Suppressor macrophage treated with lipopolysaccharide for 4 hours (primary cell): ENCODE results near the gene PIAS4.
"Not testable (repeated sequence)": the region's sequence is repeated elsewhere in the genome, so short reads cannot be mapped to it uniquely, and the experiment has no call there.

Experiments used
- DNase-seq: peaks from one replicate; pipeline ENCODE4 v3.0.0-alpha.2; 2020

PIAS4 gene, protein sequence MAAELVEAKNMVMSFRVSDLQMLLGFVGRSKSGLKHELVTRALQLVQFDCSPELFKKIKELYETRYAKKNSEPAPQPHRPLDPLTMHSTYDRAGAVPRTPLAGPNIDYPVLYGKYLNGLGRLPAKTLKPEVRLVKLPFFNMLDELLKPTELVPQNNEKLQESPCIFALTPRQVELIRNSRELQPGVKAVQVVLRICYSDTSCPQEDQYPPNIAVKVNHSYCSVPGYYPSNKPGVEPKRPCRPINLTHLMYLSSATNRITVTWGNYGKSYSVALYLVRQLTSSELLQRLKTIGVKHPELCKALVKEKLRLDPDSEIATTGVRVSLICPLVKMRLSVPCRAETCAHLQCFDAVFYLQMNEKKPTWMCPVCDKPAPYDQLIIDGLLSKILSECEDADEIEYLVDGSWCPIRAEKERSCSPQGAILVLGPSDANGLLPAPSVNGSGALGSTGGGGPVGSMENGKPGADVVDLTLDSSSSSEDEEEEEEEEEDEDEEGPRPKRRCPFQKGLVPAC

DNA sequence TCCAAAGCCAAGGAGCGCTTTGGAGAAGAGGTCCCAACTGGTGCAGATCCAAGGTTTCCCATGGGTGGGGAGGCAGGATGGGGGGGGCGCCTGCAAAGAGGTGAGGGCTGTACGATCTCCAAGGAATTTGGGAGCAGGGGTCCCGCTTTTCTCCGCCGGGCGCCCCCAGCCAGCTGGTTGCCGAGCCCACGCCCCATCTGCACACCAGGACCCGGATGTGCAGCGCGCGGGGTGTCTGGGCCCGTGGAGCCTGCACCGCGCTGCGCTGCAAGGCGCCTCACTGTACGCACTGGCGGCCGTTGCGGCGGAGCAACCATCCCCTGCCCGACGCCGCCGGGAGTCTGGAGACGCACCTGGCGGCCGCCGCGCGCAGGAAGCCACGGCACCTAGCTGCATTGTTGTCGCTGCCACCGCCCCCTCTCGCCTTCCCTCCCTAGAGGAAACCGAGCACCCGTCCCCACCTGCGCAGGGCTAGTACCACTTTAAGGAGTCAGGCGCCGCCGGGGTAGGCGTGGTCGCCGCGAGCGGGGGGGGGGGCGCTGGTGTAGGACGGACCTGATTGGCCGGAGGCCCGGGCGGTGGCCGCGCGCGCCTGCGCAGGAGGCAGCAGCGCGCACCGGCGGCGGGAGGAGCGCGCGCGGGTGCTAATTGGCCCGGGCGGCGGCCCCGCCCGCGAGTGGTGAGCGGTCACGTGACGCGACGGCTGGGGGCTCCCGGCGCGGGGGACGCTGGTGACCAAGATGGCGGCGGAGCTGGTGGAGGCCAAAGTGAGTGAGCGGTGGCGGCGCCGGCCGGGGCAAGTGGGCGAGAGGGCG, at the start of gene PIAS4:
PIAS4 (plus strand) TSS at position 716 of the 815 bp plus-strand sequence; CDS start at position 741, 25 bp downstream.
- DNase-seq = peak; percentile 99

DNA sequence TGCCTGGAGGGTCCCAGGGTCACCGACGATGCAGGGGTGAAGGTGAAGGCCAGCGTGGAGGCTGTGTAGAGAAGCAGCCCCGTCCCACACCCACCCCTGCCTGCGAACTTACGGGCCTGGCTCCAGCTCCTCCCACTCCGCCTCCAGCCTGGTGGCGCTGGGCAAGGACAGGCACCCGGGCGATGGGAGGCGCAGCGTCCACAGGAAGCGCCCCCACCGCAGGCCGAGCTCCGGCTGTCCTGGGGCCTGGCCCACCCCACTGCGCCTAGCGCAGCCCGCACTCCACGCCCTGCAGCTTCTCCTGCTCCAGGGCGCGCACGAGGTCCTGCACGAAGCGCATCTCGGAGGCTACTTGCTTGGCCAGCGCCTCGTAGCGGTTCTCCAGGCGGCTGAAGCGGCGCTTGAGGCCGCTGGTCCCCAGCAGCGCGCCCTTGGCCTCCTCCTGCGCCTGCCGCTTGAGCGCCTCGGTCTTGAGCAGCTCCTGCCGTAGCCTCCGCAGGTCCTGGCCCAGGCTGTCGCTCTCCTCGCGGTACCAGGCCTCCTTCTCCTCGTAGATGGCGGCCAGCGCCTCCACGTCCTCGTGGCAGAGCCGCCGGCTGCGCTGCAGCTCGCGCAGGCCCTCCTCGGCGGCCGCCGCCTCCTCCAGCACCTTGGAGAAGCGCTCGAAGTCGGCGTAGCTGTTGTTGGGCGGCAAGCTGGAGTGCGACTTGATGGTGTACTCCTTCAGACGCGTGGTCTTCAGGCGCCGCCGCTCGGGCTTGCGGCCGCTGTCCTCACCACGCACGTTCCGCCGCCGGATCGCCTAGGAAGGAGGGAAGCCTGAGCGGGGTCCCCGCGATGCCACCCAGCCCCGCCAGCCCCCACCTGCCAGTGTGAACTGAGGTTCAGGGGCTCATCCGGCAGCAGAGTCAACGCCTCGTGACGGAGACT, 48.4 kb upstream of the PIAS4 start:
- DNase-seq = no peak

DNA sequence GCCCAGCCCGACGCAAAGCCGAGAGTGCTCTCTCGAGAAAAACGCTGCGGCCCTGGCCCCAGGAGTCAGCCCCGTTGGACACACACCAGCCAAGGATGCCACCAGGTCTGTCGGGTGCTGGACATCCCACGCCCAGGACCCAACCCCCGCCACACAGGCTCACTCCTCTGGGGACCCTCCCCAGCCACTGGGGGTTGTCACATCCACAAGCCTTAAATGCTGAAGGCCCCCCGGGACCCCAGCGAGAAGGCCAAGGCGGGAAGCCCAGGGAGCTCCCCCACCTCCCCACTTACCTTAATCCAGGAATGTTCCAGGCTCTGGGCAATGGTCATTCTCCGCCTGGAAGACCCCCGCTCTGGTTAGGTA, 47.8 kb upstream of the PIAS4 start:
- DNase-seq = no peak

DNA sequence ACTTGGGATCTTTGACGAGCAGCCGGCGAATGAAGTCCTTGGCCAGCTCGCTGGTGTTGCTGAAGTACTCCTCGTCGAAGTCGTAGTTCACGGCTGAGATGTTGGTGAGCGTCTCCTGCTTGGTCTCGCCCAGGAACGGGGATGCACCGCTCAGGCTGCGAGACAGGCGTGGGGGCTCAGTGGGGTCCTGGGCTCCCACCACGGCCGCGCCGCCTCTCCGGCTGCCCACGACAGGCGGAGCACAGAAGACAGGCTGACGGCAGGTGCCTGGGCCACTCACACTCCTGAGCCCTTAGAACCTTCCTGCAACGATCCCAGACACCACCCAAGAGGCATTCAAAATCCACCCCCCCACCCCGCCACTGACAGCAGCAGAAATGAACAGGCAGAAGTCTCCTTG, 46.5 kb upstream of the PIAS4 start:
- no peak for DNase-seq

DNA sequence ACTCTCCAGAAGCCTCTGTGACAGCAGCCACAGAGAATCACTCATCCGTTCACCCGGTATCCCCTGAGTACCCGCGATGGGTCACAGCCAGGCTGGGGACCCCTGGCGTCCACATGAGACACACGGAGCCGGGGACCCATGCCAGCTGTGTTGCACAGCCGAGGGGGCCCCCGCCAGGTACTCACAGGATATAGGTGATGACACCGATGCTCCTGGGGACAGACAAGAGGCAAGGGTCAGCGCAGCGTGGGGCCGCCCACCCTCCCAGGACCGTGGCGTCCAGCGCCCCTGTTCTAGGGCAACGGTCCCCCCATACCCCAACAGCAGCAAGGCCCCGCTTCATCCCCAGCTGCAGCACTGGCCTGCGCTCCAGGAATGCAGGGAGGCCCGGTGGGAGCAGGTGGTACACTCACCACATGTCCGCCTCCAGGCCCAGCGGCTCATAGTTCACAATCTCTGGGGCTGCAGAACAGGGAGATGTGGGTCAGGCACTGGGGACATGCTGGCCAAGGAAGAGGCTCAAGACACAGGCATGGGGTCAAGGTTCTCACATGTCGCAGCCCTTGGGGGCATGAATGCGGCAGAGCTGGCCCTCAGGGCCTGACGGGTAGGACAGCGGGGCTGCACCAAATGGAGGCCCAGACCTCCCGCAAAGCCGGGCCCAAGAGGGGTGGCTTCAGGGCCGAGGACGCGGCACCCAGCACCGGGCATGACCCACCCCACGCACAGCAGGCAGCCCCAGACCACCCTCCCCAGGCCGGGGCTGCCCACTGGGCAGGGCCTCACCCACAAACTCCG, 43.9 kb upstream of the PIAS4 start:
- DNase-seq = no peak

DNA sequence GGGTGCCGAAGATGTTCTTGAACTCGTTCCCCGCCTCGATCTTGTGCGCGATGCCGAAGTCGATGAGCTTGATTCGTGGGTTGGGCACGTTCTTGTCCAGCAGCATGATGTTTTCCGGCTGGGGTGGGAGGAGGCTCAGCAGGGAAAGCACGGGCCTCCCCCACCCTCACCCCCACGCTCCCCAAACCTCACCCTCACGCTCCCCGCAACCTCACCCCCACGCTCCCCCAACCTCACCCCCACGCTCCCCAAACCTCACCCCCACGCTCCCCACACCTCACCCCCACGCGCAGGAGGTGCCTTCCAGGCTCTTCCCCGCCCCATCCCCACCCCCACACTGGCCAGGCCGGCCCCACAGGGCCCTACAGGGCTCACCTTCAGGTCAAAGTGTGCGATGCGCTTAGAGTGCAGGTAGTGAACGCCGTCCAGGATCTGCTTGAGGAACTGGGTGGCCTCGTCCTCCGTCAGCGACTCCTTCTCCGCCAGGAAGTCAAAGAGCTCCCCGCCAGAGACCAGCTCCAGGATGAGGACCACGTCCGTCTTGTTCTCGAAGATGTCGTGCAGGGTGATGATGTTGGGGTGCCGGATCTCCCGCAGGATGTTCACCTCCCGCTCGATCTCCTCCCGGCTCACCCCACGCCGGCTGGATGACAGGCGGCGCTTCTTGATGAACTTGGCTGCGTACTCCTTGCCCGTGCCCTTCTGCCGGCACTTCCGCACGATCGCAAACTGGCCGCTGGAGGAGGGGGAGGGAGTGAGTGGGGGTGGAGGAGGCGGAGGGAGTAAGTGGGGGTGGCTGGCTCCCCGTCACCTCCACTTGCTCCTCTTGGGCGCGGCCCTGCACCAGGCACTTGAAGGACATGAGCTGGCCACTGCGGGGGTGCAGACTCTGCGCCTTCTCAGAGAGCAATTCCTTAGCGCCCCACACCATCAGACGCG, 43.0 kb upstream of the PIAS4 start:
- no peak for DNase-seq

DNA sequence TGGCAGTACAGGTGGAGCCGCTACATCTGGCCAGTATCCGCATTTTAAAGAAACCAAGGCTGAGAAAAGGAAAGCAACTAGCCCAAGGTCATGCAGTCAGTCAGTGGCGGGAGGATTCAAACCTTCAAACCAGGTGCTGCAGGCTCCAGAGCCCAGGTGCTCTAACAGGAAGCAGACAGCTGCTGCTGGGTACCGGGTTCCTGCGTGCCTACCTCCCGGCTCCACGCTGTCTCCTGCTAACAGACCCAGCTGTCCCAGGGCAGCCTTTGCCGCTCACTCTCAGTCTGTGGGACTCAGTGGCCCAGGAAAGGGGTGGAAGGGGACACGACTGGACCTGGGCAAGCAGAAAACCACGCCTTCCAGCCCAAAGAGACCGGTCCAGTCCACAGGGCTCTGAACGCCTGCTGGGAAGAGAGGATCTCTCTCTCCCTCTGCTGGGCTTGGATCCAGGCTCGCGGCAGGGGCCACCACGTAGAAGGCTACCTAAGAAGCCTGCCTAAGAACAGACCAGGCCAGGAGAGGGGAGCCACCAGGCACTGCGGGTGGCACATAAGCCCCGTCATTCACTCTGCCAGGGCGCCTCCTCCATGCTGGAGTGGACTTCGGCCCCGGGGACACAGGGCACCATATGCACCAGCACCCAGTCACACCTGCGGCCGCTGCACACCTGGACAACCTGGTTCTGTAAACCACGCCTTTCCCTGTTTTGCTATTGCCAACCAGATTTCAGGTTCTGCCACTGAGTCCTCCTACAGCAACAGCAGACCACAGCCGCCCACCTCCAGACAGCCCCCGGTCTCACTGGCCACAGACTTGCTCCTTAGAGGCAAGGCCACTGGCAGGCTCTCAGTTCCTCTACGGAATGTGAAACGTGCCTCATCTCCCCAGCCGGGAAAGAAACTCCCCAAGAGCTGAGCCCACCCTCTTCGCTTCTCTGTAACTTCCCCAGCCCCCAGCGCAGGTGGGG, 41.2 kb upstream of the PIAS4 start:
- DNase-seq = no peak

DNA sequence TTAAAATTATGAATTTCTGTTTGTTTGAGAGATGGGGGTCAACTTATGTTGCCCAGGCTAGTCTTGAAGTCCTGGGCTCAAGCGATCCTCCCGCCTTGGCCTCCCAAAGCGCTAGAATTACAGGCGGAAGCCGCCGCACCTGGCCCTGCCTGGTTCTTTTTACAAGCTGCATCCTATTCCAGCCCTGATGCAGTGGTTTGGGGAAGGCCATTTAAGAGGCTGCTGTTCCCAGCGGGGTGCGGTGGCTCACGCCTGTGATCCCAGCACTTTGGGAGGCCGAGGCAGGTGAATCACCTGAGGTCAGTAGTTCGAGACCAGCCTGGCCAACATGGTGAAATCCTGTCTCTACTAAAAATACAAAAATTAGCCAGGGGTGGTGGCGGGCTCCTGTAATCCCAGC, 39.6 kb upstream of the PIAS4 start:
- not testable (repeated sequence) for DNase-seq

DNA sequence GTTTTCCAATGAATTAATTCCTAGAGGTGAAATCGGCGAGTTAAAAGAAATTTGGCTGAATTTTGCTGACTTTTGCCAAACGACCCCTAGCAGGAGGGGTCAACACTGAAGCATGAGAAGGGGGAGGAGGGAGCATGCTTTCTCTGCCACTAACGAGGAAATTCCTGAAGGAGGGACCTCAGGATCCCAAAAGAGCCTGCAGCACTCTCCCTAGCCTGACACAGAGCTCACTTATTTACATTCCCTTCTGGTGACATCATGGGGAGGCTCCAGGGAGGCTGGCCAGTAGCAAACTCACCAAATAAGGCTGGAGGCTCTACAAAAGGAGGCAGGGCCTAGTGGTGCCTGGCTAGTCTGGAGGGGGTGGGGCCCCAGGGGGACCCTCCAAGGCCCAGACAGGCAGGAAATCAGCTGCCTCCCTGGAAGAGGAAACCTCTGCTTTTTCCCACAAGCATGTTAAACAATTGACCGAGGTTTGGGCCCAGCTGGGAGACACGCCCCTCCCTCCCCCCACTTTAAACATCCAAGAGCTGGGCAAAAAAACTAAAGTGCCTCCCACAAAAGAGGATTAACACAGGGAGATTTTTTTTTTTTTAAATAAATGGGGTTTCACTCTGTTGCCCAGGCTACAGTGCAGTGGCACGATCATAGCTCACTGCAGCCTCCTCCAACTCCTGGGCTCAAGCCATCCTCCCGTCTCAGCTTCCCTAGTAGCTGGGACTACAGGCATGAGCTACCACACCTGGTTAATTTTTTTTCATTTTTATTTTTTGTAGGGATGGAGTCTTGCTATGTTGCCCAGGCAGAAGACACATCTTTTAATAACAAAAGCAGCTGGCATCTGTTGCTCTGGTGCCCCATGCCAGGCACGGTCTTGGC, 38.7 kb upstream of the PIAS4 start:
- DNase-seq = peak; percentile 22

DNA sequence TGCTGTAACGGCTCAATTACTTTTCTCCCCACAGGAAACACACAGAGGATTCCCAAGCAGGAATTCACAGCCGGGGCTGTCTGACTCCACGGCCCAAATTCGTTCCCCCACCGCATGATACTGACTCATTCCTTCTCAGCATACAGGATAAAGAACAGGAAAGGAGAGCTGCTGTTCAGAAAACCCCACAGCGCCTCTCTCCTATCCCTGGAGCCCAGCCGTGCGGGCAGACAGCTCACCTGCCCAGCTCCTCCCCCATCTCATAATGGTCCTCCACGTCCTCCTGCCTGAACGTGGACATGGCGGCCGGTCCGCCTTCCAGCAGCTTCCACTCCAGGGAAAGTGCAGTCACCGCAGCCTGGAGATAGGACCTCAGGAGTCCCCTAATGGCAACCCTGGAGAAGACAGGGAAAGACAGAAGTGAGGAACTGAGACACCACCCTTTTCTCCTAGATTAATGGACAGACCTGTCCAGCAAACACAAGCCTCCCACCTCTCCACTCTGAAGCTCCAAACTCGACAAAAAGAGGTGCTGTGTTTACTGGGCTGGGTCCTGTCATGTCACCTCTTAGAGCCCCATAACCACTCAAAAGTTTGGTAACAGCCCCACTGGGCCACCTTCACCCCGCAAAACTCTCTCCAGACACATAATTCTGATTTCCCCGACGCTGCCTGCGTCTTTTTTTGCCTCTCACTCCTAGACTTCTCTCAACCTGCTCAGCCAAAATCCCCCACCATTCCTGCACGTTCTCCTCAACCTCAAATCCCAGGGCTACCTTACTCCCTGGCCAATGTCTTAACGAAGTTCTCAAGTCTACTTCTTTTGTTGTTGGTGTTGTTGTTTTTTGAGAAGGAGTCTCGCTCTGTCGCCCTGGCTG, 37.9 kb upstream of the PIAS4 start:
- DNase-seq = no peak

DNA sequence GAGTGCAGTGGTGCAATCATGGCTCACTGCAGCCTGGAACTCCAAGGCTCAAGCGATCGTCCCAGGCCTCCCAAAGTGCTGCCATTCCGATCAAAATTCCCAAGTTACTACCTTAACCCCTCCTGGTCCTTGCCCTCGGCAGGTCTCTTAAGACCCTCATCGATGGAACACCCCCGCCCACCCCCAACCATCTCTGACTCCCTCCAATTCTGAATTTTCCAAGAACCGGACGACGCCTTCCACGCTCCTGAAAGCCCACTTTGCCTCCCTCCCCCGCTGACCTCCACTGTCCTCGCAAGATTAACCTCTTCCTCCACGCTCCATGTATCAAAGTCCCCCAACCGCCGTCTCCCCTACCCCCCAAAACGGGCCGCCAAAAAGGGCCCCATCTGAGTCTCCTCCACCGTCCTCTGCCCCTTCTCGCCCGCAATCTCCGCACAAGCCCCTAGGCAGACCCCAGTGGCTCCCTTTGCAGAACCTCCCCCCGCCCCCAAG, 37.2 kb upstream of the PIAS4 start:
- no peak for DNase-seq

DNA sequence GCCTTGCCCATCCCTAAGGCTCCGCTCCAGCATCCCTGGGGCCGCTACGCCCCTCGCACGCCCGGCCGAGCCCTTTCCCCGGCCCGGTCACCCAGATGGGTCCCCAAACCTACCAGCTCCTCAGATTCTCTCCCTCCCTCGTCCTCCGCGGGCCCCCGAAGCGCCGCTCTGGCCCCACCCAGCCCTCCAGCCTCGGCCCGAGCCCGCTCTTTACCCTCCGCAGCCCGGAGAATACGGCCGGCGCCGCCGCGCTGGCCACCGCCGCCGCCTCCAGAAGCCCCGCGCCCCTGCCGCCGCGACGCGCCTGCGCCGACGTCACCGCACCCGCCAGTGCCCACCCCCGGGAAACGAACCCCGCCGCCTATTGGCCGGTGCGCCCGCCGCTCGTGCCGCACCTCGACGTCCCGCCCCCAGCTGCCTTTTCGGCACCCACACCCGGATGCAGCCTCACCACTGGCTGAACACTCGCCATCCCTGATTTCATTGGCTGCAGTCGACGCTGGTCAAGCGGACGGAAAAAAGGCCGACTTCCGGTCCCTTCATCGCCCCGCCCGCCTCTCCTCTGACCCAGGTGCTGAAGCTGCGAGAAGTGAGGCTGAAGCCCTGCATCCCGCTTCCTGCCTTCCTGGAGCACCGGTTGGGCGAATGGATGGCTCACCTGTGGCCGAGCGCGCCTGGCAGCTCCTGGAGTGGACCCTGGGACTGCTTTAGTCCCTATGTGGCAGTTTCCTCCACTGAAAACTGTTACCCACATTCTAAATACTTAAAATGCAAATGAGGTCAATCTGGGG, 36.5 kb upstream of the PIAS4 start, which contains the start of gene DAPK3:
DAPK3 (minus strand) TSS at position 292 of the 791 bp plus-strand sequence. CDS start 1,364 bp downstream, outside the sequence.
- DNase-seq = peak; percentile 98

DNA sequence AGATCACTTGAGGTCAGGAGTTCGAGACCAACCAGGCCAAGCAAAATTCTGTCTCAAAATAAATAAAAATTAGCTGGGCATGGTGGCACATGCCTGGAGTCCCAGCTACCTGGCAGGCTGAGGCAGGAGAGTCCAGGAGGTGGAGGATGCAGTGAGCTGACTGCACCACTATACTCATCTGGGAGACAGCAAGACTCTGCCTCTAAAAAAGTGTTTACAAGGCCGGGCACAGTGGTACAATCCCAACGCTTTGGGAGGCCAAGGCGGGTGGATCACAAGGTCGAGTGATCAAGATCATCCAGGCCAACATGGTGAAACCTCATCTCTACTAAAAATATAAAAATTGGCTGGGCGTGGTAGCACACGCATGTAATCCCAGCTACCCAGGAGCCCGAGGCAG, 32.4 kb upstream of the PIAS4 start:
- no peak for DNase-seq

DNA sequence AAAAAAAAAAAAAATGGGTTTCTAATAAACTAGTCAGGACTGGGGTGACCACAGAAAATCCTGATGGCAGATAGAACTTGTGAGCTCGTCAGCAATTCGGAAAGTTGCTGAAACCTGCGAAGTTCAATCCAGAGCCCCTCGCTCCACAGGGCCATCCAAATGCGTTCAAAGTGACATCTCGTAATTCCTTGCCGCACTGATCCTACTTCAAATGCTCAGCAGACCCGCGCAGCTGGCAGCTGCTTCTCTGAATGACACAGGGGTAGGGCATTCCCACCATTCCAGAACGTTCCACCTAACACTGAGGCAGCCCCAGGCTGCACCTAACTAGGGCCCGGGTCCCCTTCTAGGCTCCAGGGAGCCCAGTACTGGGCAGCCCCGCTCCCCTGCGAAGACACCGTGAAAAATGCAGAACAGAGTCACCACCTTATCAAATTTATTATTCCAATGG, 31.9 kb upstream of the PIAS4 start:
- DNase-seq = no peak

DNA sequence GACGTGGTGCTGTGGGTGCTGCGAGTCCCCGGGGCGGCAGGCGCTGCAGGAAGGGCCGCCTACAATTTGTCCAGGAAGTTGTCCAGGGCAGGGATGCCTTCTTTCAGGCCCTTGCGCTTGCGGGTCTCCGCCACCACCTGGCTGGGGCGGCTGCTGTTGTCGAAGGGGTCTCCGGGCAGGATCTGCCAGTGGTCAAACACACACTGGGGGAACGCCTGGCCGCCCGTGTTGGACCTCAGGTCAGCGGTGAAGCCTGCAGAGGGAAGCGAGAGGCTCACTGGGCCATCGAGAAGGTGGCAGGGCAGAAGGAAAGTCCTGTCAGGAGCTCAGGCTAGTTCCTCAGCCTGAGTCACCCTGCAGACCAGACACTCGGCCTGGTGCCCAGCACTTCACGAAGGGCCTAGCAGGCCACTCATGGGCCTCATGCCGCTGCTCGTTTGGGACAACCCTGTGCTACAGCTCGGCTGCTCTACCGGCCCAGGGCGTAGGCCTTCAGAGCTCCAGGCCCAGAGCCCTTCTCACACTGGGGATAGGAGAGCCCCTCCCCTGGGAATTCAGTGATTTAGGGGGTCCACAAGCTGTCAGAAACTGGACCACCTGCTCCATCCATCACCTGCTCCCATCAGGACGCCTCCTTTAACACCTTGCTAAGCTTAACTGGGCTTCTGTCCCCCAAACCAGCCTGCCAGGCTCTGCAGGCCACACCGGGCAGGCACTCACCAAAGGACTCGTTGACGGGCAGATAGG, 30.9 kb upstream of the PIAS4 start:
- no peak for DNase-seq
